Stomach (tissue), 9 donors: ENCODE data around the gene TRPV4. TPM values are rescaled to one million over a fixed set of nuclear protein-coding genes. Genes with fewer than 3 reads are reported as not detected.
A peak's percentile ranks its signal among the peaks of the same experiment; 100 is the strongest.

Experiments used
- DNase-seq, 2 donors: peaks; one replicate each; pipeline versions ENCODE4 v3.0.0 to v3.0.0-alpha.2; 2013 to 2019
- H3K27ac ChIP-seq, 5 donors: fragments of 200-600 bp in 4 of 5; sonication (generic) in 4 of 5; one replicate each; pipeline ENCODE4 v1.5.1; 2013 to 2019; ENCODE audit warnings: mild to moderate bottlenecking in 1 of 5, moderate library complexity in 1 of 5
- H3K27me3 ChIP-seq, 3 donors: fragments of 200-600 bp; sonication (generic); one replicate each; pipeline ENCODE4 v1.5.1; 2017 to 2019; ENCODE audit warnings: mixed run types in 1 of 3
- H3K36me3 ChIP-seq, 4 donors: fragments of 200-600 bp; sonication (generic); 1 replicate in 3 of 4; 2 replicates in 1 of 4; pipeline ENCODE4 v1.5.1; 2016 to 2019
- H3K4me1 ChIP-seq, 4 donors: fragments of 200-600 bp; sonication (generic); one replicate each; pipeline ENCODE4 v1.5.1; 2016 to 2019
- H3K4me3 ChIP-seq, 4 donors: fragments of 200-600 bp; sonication (generic) in 3 of 4; one replicate each; pipeline ENCODE4 v1.5.1; 2016 to 2019; ENCODE audit warnings: mild to moderate bottlenecking in 1 of 4
- H3K9me3 ChIP-seq, 4 donors: fragments of 200-600 bp; sonication (generic); one replicate each; pipeline ENCODE4 v1.5.1; 2016 to 2019
- EP300 ChIP-seq: sonication (generic); formaldehyde crosslinking; IDR thresholded peaks from one replicate; pipeline ENCODE4 v1.6.1; 2017; ENCODE audit warnings: antibody characterized with exemption
- POLR2A ChIP-seq, 4 donors: fragments of 450-650 bp; IDR thresholded peaks; one replicate each; pipeline ENCODE4 v1.6.1; 2016; ENCODE audit warnings: antibody characterized with exemption in 4 of 4, control low read depth in 2 of 4, mild to moderate bottlenecking in 1 of 4, moderate library complexity in 1 of 4
- POLR2AphosphoS5 ChIP-seq, 3 donors: sonication (generic); formaldehyde crosslinking; IDR thresholded peaks; one replicate each; pipeline ENCODE4 v1.6.1; 2016; ENCODE audit warnings: antibody characterized with exemption in 3 of 3
- WGBS, 5 donors: extraction: QIAGEN DNeasy Blood & Tissue Kit in 3 of 5; methylation state at CpG; one replicate each; pipeline versions ENCODE4 v1.1.5 to v1.1.7; 2013 to 2018; 5-methylcytosine and 5-hydroxymethylcytosine counted together
- intact Hi-C: fragments of 100-400 bp; cut with DNase I; formaldehyde crosslinking; loops from one replicate; pipeline ENCODE4 v1.15.1; 2023; ENCODE audit warnings: low total_unique reads
- polyA plus RNA-seq, 3 donors: library from polyadenylated mRNA; stranded (reverse); fragments of 200-250 nt; gene quantifications; one replicate each; pipeline ENCODE4 v1.2.3, GENCODE V29; 2013
- total RNA-seq, 5 donors: library from RNA; depleted of rRNA; stranded (reverse); fragments of >200 nt; gene quantifications; one replicate each; pipeline versions ENCODE4 v1.1.0 to v1.2.3, GENCODE V29; 2014 to 2016
- TF ChIP-seq, protein P1 (sequence below), 7 experiments: fragments of 450-650 bp in 4 of 7; fragments of 200-600 bp in 3 of 7; sonication (generic) in 3 of 7; IDR thresholded peaks; one replicate each; pipeline ENCODE4 v1.5.1; 2016 to 2019; ENCODE audit warnings: antibody characterized with exemption in 7 of 7, control low read depth in 2 of 7, mild to moderate bottlenecking in 1 of 7
- donor health status: healthy with polysubstance abuse.
- donor health status: Bipolar disorder and iron deficiency.
- donor health status: healthy.

Gene TRPV4
- total and polyA plus RNA-seq, 8 donors: 0.75 to 3.8 (median 1.4) TPM; not detected in 4

DNA sequence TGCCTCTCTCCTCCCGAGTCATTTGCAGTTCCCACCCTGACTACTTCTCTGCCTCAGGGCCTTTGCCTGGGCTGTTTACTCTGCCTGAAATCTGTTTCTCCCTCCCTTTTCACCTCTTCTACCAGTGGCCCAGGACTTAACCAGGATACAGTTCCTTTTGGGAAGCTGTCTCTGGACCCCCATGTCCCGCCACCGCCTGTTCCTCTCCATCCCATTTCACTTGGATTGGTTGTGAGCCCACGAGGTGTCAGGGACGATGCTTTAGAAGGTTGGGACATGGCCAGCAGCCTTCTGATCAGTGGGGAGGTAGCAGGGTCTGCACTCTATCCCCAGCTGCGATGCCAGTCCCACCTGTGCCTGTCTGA lies 67.8 kb downstream of the TRPV4 start:
- Histone ChIP-seq H3K27me3 (no peaks in the 10 kb centered on the region), H3K4me1 (peaks cover 0 to 5% (median 3%) of the 10 kb centered on the region in 4 donors), H3K27ac (no peak overlapping the region), H3K4me3 (no peak overlapping the region), H3K9me3 (peaks cover 0 to 8% (median 3%) of the 10 kb centered on the region in 4 donors), H3K36me3 (no peaks in the 10 kb centered on the region)
- DNase-seq: no peak
- 79 to 95% (median 94%) methylated on average over 6 of the region's 6 CpGs for WGBS, 5 donors
- TF ChIP-seq EP300: no peak
- intact Hi-C loops: no loop called here

DNA sequence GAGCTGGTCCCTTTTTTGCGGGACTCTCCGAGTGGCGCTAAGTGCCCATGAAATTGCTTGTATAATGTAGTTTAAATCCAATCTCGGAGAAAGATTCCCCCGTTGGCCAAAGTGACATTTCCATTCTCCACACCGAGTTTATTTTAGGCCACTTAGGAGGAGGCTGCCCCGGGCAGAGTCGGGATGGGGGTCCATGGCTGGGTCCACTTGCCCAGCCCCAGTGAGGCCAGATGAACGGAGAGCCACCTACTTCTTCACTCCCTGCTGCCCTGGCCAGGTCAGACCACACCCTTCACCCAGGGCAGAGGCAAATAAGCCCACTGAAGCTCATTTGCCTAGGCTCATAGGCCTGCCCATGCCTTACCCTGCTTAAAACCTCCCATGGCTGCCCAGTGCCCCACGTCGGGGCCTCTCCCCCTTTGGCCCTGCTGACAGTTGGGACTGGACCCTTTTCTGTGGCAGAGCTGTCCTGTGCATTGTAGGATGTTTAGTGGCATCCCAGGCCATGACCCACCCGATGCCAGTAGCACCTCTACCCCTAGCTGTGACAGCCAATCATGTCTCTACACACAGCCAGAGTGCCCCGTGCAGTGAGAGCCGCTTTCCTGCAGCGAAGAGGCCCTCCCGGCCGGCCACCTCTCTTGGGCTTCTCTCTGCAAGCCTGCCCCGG lies 68.3 kb downstream of the TRPV4 start:
- peak in 1 of 2 donors; percentile 24 for DNase-seq
- Histone ChIP-seq H3K27ac (no peak overlapping the region), H3K36me3 (no peaks in the 10 kb centered on the region), H3K27me3 (no peaks in the 10 kb centered on the region), H3K4me3 (no peak overlapping the region), H3K4me1 (peaks cover 0 to 10% (median 7%) of the 10 kb centered on the region in 4 donors), H3K9me3 (peaks cover 0 to 8% (median 3%) of the 10 kb centered on the region in 4 donors)
- intact Hi-C loops: no loop called here
- 86 to 90% (median 87%) methylated on average over 17 to 18 of the region's 18 CpGs for WGBS, 5 donors
- TF ChIP-seq POLR2AphosphoS5 (IDR thresholded peaks at IDR 0.05) (no peak), POLR2A (IDR thresholded peaks at IDR 0.05) (no peak)
- TF ChIP-seq, protein P1, sequence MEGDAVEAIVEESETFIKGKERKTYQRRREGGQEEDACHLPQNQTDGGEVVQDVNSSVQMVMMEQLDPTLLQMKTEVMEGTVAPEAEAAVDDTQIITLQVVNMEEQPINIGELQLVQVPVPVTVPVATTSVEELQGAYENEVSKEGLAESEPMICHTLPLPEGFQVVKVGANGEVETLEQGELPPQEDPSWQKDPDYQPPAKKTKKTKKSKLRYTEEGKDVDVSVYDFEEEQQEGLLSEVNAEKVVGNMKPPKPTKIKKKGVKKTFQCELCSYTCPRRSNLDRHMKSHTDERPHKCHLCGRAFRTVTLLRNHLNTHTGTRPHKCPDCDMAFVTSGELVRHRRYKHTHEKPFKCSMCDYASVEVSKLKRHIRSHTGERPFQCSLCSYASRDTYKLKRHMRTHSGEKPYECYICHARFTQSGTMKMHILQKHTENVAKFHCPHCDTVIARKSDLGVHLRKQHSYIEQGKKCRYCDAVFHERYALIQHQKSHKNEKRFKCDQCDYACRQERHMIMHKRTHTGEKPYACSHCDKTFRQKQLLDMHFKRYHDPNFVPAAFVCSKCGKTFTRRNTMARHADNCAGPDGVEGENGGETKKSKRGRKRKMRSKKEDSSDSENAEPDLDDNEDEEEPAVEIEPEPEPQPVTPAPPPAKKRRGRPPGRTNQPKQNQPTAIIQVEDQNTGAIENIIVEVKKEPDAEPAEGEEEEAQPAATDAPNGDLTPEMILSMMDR (IDR thresholded peaks at IDR 0.05): no peak

DNA sequence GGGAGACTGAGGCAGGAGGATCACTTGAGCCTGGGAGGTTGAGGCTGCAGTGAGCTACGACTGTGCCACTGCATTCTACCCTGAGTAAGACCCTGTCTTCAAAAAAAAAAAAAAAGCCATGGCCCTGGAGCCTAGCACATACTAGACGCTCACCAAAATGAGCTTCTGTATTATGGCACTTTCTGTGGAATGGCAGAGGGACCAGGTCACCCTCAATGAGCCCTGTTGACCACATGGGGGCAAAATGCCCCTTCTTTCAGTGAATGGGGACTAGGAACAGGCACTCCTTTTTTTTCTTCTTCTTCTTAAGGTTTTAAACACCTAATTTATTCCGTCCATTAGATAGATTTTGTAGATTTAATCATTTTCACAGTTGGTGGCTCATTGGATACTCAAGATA lies 69.1 kb downstream of the TRPV4 start:
- Histone ChIP-seq H3K4me1 (peaks cover 0 to 15% (median 8%) of the 10 kb centered on the region in 4 donors), H3K27ac (no peak overlapping the region), H3K9me3 (peaks cover 0 to 8% (median 3%) of the 10 kb centered on the region in 4 donors), H3K36me3 (no peaks in the 10 kb centered on the region), H3K4me3 (no peak overlapping the region), H3K27me3 (no peaks in the 10 kb centered on the region)
- WGBS, 5 donors: 83 to 97% (median 90%) methylated on average over 3 of the region's 3 CpGs
- peak in 1 of 2 donors; percentile 19 for DNase-seq
- intact Hi-C loops: no loop called here
- TF ChIP-seq EP300 (no peak), POLR2A (IDR thresholded peaks at IDR 0.05) (no peak), POLR2AphosphoS5 (IDR thresholded peaks at IDR 0.05) (no peak)
- TF ChIP-seq, protein P1 (IDR thresholded peaks at IDR 0.05): no peak

DNA sequence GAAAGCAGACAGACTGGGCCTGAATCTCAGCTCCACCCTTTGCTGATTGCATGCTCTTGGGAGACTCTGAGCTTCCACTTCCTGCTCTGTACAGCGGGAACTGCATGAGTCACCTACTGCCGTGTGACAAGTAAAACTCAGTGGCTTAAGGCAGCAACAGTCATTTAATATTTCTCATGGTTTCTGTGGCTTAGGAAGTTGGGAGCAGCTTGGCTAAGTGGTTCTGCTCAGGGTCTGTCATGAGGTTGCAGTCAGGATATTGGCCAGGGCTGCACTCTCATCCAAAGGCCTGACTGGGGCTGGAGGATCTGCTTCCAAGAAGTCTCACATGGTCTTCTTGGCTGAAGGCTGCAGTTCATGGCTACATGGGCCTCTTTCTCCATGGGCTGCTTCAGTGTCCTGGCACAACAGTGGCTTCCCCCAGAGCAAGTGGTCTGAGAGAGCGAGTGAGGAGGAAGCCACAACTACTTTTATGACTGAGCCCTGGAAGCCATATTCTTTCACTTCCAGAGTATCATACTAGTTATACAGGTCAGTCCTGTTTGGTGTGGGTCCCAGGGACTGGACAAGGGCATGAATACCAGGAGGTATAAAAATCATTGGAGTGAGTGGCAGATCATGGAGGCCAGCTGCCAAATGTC lies 69.9 kb downstream of the TRPV4 start:
- intact Hi-C loops: no loop called here
- Histone ChIP-seq H3K36me3 (no peaks in the 10 kb centered on the region), H3K9me3 (peaks cover 0 to 8% (median 3%) of the 10 kb centered on the region in 4 donors), H3K27ac (peak overlapping the region in 1 of 5 donors; percentile 22), H3K4me3 (no peak overlapping the region), H3K27me3 (no peaks in the 10 kb centered on the region), H3K4me1 (peaks cover 0 to 16% (median 8%) of the 10 kb centered on the region in 4 donors)
- TF ChIP-seq POLR2A (IDR thresholded peaks at IDR 0.05) (no peak), POLR2AphosphoS5 (IDR thresholded peaks at IDR 0.05) (peak in 1 of 3 donors; percentile 15), EP300 (no peak)
- TF ChIP-seq, protein P1 (IDR thresholded peaks at IDR 0.05): no peak
- WGBS, 5 donors: 60 to 82% (median 64%) methylated on average over 3 of the region's 3 CpGs
- peak in 1 of 2 donors; percentile 30 for DNase-seq
